SK-N-SH (cell line): ENCODE results near the gene CYBC1. TPM values are rescaled to one million over a fixed set of nuclear protein-coding genes. Genes with fewer than 3 reads are reported as not detected.
A peak's percentile ranks its signal among the peaks of the same experiment; 100 is the strongest.

ENCODE experiments used
- CTCF ChIA-PET: fragments of 300-600, 350-600 bp; formaldehyde crosslinking; extraction: SDS; loops from one replicate; lab custom pipeline; 2021; lab: Yijun Ruan, JAX
- POLR2A ChIA-PET: fragments of 350-600 bp; sonication (Branson Sonifier 250); formaldehyde crosslinking; extraction: SDS; loops from one replicate; lab custom pipeline; 2020; ENCODE audit warnings: antibody characterized with exemption, inconsistent platforms; lab: Yijun Ruan, JAX
- DNase-seq: peaks from one replicate; pipeline ENCODE4 v3.0.0; 2012
- H2AFZ ChIP-seq: fragments of 200-600 bp; sonication (generic); 2 replicates; pipeline ENCODE4 v1.8.1; 2016; ENCODE audit warnings: antibody characterized with exemption, mild to moderate bottlenecking, low read depth
- H3F3A ChIP-seq: fragments of 200-600 bp; sonication (generic); replicated peaks from 2 replicates; pipeline ENCODE3; 2016; ENCODE audit warnings: antibody characterized with exemption, mild to moderate bottlenecking; ENCODE audit not compliant: insufficient read depth
- H3K27ac ChIP-seq, 2 experiments: fragments of 200-500 bp in 1 of 2; fragments of 200-600 bp in 1 of 2; sonication (Bioruptor generic) in 1 of 2; sonication (generic), shearing (Covaris generic) in 1 of 2; 2 replicates each; pipeline versions ENCODE4 v1.5.1 to v1.6.1; 2014 to 2016; ENCODE audit warnings: low read depth in 2 of 2, inconsistent platforms in 1 of 2, low read length in 1 of 2, mild to moderate bottlenecking in 1 of 2, mixed read lengths in 1 of 2
- H3K27me3 ChIP-seq: fragments of 200-600 bp; sonication (generic), shearing (Covaris generic); 2 replicates; pipeline ENCODE4 v1.6.1; 2016; ENCODE audit warnings: mixed run types; ENCODE audit not compliant: insufficient read depth
- H3K36me3 ChIP-seq, 2 experiments: fragments of 200-500 bp in 1 of 2; fragments of 200-600 bp in 1 of 2; sonication (Bioruptor generic) in 1 of 2; sonication (generic) in 1 of 2; replicated peaks in 1 of 2; 2 replicates each; pipeline versions ENCODE3 to v1.5.1; 2014 to 2016; ENCODE audit warnings: low read length in 1 of 2, mild to moderate bottlenecking in 1 of 2; ENCODE audit not compliant: insufficient read depth in 2 of 2, control insufficient read depth in 1 of 2
- H3K4me1 ChIP-seq, 2 experiments: fragments of 200-500 bp in 1 of 2; fragments of 200-600 bp in 1 of 2; sonication (Bioruptor generic) in 1 of 2; sonication (generic), shearing (Covaris generic) in 1 of 2; 2 replicates each; pipeline versions ENCODE4 v1.5.1 to v1.6.1; 2014 to 2016; ENCODE audit warnings: low read depth in 1 of 2, low read length in 1 of 2, mixed run types in 1 of 2; ENCODE audit not compliant: insufficient read depth in 2 of 2, control insufficient read depth in 1 of 2
- H3K4me2 ChIP-seq: fragments of 200-600 bp; sonication (generic), shearing (Covaris generic); 2 replicates; pipeline ENCODE4 v1.6.1; 2017; ENCODE audit warnings: mixed run types
- H3K4me3 ChIP-seq, 2 experiments: fragments of 200-500 bp in 1 of 2; fragments of 200-600 bp in 1 of 2; sonication (Bioruptor generic) in 1 of 2; sonication (generic), shearing (Covaris generic) in 1 of 2; 2 replicates each; pipeline versions ENCODE4 v1.5.1 to v1.8.1; 2014 to 2016; ENCODE audit warnings: low read depth in 2 of 2, inconsistent platforms in 1 of 2, low read length in 1 of 2, mild to moderate bottlenecking in 1 of 2, mixed read lengths in 1 of 2, moderate library complexity in 1 of 2
- H3K79me2 ChIP-seq: fragments of 200-600 bp; sonication (generic); 2 replicates; pipeline ENCODE4 v1.8.1; 2017; ENCODE audit warnings: mild to moderate bottlenecking; ENCODE audit not compliant: insufficient read depth
- H3K9ac ChIP-seq: fragments of 200-600 bp; sonication (generic); 2 replicates; pipeline ENCODE4 v1.6.1; 2017; ENCODE audit warnings: mixed run types
- H3K9me2 ChIP-seq: fragments of 200-600 bp; sonication (generic); 2 replicates; pipeline ENCODE4 v1.6.1; 2017; ENCODE audit warnings: mixed run types
- H3K9me3 ChIP-seq: fragments of 200-600 bp; sonication (generic); 2 replicates; pipeline ENCODE4 v1.6.1; 2017; ENCODE audit warnings: mixed run types, mild to moderate bottlenecking, moderate library complexity
- H4K20me1 ChIP-seq: fragments of 200-600 bp; sonication (generic); 2 replicates; pipeline ENCODE4 v1.6.1; 2017; ENCODE audit warnings: mild to moderate bottlenecking, mixed run types; ENCODE audit not compliant: insufficient read depth
- CHD2 ChIP-seq: fragments of 150-350 bp; IDR thresholded peaks from 2 replicates; pipeline ENCODE4 v1.6.1; 2018; ENCODE audit warnings: low read length; ENCODE audit not compliant: partially characterized antibody
- ELF1 ChIP-seq: IDR thresholded peaks from 2 replicates; pipeline ENCODE4 v1.4.0; 2012
- EP300 ChIP-seq, 2 experiments: IDR thresholded peaks; 2 replicates each; pipeline versions ENCODE4 v1.4.0 to v1.6.1; 2012; ENCODE audit warnings: borderline replicate concordance in 1 of 2, low read depth in 1 of 2, low read length in 1 of 2
- GABPA ChIP-seq: IDR thresholded peaks from 2 replicates; pipeline ENCODE4 v1.4.0; 2012; ENCODE audit warnings: low read depth, mild to moderate bottlenecking
- IRF3 ChIP-seq: fragments of 150-350 bp; IDR thresholded peaks from 2 replicates; pipeline ENCODE4 v1.6.1; 2016; ENCODE audit warnings: mild to moderate bottlenecking, low read depth, low read length
- MAX ChIP-seq: IDR thresholded peaks from 2 replicates; pipeline ENCODE4 v1.4.0; 2012; ENCODE audit warnings: low read depth
- MEF2A ChIP-seq: IDR thresholded peaks from 2 replicates; pipeline ENCODE4 v1.4.0; 2012; ENCODE audit warnings: low read depth, borderline replicate concordance
- MXI1 ChIP-seq: IDR thresholded peaks from 2 replicates; pipeline ENCODE4 v1.6.1; 2012; ENCODE audit warnings: mild to moderate bottlenecking, low read depth, low read length, improper control_type of control experiment
- NFIC ChIP-seq: IDR thresholded peaks from 2 replicates; pipeline ENCODE4 v1.4.0; 2012; ENCODE audit warnings: borderline replicate concordance
- NRF1 ChIP-seq: IDR thresholded peaks from 2 replicates; pipeline ENCODE4 v1.6.1; 2012; ENCODE audit warnings: low read depth, mild to moderate bottlenecking, low read length
- PBX3 ChIP-seq: IDR thresholded peaks from 2 replicates; pipeline ENCODE4; 2012
- POLR2AphosphoS5 ChIP-seq: IDR thresholded peaks from 2 replicates; pipeline ENCODE4 v1.6.1; 2012; ENCODE audit warnings: low read depth, low read length
- RCOR1 ChIP-seq: fragments of 150-350 bp; IDR thresholded peaks from 2 replicates; pipeline ENCODE4 v1.6.1; 2017; ENCODE audit warnings: antibody characterized with exemption, low read length
- REST ChIP-seq: IDR thresholded peaks from 2 replicates; pipeline ENCODE4 v1.6.1; 2012; ENCODE audit warnings: mild to moderate bottlenecking, low read depth, low read length, moderate library complexity
- RFX5 ChIP-seq: IDR thresholded peaks from 2 replicates; pipeline ENCODE4 v1.6.1; 2012; ENCODE audit warnings: mild to moderate bottlenecking, improper control_type of control experiment, low read length
- SIN3A ChIP-seq: IDR thresholded peaks from 2 replicates; pipeline ENCODE4 v1.6.1; 2012; ENCODE audit warnings: low read depth, mild to moderate bottlenecking, low read length, moderate library complexity, borderline replicate concordance
- SMC3 ChIP-seq: IDR thresholded peaks from 2 replicates; pipeline ENCODE4 v1.6.1; 2012; ENCODE audit warnings: low read depth, low read length, improper control_type of control experiment
- TAF1 ChIP-seq: IDR thresholded peaks from 2 replicates; pipeline ENCODE4 v1.6.1; 2012; ENCODE audit warnings: low read depth, mild to moderate bottlenecking, low read length, moderate library complexity, borderline replicate concordance
- TCF12 ChIP-seq: IDR thresholded peaks from 2 replicates; pipeline ENCODE4 v1.4.0; 2012
- USF1 ChIP-seq: IDR thresholded peaks from 2 replicates; pipeline ENCODE4 v1.4.0; 2012; ENCODE audit warnings: low read depth, borderline replicate concordance
- USF2 ChIP-seq: fragments of 150-350 bp; IDR thresholded peaks from 2 replicates; pipeline ENCODE4 v1.6.1; 2017; ENCODE audit warnings: antibody characterized with exemption, low read length, low read depth, borderline replicate concordance
- YY1 ChIP-seq: IDR thresholded peaks from 2 replicates; pipeline ENCODE4 v1.4.0; 2012; ENCODE audit warnings: low read depth, mild to moderate bottlenecking
- ZBTB33 ChIP-seq: IDR thresholded peaks from 2 replicates; pipeline ENCODE4 v1.4.0; 2012; ENCODE audit warnings: low read depth, borderline replicate concordance
- WGBS: methylation state at CpG from one replicate; pipeline ENCODE4 v1.1.6; 2017; ENCODE audit warnings: low lambda C conversion rate; 5-methylcytosine and 5-hydroxymethylcytosine counted together
- polyA plus RNA-seq, 3 experiments: library from polyadenylated mRNA; depleted of rRNA; stranded (reverse); fragments of >200 nt; gene quantifications; 2 replicates each; pipeline ENCODE4 v1.2.3, GENCODE V29; 2012

Gene CYBC1
- polyA plus RNA-seq, 1 of the 3 experiments (the other 2 are of a cell fraction), result 165 TPM

- peaks cover 7% of the 10 kb centered on the region for H3F3A ChIP-seq
- no peaks in the 10 kb centered on the region for H3K27me3 ChIP-seq
- H3K4me3 ChIP-seq, result peak overlapping the region; percentile 74 to 92
- H4K20me1 ChIP-seq, result peaks cover 6% of the 10 kb centered on the region; the same call in 1 of the 2 replicates
- H2AFZ ChIP-seq, result peak overlapping the region; percentile 1
- H3K9me2 ChIP-seq, result no peaks in the 10 kb centered on the region
- POLR2A ChIA-PET, result interaction anchor here (0.7 to 1.3 kb wide), 3 partner anchors 37 to 88 kb away, joined by 3 to 5 read pairs (median 3); no protein-coding TSS in a partner anchor
- no peaks in the 10 kb centered on the region for H3K9me3 ChIP-seq
- peaks cover 5 to 11% of the 10 kb centered on the region in 2 experiments; a peak in 3 of 4 replicates for H3K4me1 ChIP-seq
- TF ChIP-seq RCOR1 (no peak), CHD2 (no peak), PBX3 (peak; percentile 76), TCF12 (no peak), REST (no peak; the same call in 1 of the 2 replicates), EP300 (IDR thresholded peaks at IDR 0.05; ENCODE audit: borderline replicate concordance in 1 of 2, low read depth in 1 of 2, low read length in 1 of 2) (0 out of 4 replicates have a peak, but pooled peaks of 1 of the 2 experiments have one; percentile 37), SIN3A (peak; percentile 95), YY1 (no peak), GABPA (no peak), NRF1 (peak; percentile 93), MXI1 (peak; percentile 99), POLR2AphosphoS5 (no peak), ELF1 (peak; percentile 99), TAF1 (no peak; the same call in 1 of the 2 replicates), MEF2A (no peak), RFX5 (0 out of 2 replicates have a peak, but pooled peaks have one; percentile 30), USF1 (peak; percentile 98), ZBTB33 (no peak), SMC3 (0 out of 2 replicates have a peak, but pooled peaks have one; percentile 1), USF2 (peak; percentile 94), IRF3 (no peak), MAX (peak; percentile 98), NFIC (no peak)
- TF ChIP-seq, all 33 proteins: peak for 11
- Histone ChIP-seq H3K27ac (peak overlapping the region; percentile 98 to 99), H3K79me2 (peaks cover 28% of the 10 kb centered on the region), H3K36me3 (peaks cover 14 to 21% of the 10 kb centered on the region in 2 experiments), H3K4me2 (peak overlapping the region; percentile 94), H3K9ac (peak overlapping the region; percentile 95)
- CTCF ChIA-PET, result interaction anchor here (0.6 to 2.2 kb wide), 4 partner anchors 36 to 252 kb away, joined by 3 to 9 read pairs (median 3); no protein-coding TSS in a partner anchor
- under 1% methylated on average over 8 of the region's 8 CpGs for WGBS
- peak; percentile 97 for DNase-seq
Observed at GRCh38 chr17:82457929-82458178, 7.3 kb upstream of the CYBC1 start.
